ENCODE data around the gene RBM42. TPM values are rescaled to one million over a fixed set of nuclear protein-coding genes. Genes with fewer than 3 reads are reported as not detected.
"Not testable (repeated sequence)": the region's sequence is repeated elsewhere in the genome, so short reads cannot be mapped to it uniquely, and the experiment has no call there.

RBM42 gene
- total RNA-seq, 1 experiment from 2014 or later: 101 TPM

DNA sequence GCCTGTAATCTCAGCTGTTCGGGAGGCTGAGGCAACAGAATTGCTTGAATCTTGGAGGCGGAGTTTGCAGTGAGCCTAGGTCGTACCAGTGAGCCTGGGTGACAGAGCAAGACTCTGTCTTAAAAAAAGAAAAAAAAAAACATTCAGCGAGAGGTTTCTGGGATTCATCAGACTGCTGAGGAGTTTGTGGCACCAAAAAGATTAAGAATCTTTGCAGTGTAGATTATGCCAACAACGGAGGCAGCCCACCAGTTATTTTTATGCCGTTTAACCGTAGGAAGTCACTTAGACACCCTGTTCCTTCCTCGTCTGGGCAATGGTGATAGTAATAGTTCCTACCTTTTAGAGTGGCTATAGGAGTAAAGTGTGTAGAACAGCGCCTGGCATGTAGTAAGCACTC lies 21.7 kb downstream of the RBM42 start:
- DNase-seq (ENCODE audit: low read depth): no peak

DNA sequence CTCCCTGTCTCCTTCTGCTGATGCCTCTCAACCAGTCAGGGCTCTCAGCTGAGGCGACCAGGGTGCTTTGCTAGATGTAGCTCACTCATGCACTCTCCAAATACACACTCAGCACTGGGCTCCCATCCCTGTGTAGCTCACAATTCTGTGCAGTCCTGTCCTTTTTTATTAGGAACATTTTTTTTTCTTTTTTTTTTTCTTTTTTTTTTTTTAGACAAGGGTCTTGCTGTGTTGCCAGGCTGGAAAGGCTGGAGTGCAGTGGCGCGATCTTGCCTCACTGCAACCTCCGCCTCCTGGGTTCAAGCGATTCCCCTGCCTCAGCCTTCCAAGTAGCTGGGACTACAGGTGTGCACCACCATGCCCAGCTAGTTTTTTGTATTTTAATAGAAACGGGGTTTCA lies 26.0 kb downstream of the RBM42 start:
- not testable (repeated sequence) for DNase-seq (ENCODE audit: low read depth)

DNA sequence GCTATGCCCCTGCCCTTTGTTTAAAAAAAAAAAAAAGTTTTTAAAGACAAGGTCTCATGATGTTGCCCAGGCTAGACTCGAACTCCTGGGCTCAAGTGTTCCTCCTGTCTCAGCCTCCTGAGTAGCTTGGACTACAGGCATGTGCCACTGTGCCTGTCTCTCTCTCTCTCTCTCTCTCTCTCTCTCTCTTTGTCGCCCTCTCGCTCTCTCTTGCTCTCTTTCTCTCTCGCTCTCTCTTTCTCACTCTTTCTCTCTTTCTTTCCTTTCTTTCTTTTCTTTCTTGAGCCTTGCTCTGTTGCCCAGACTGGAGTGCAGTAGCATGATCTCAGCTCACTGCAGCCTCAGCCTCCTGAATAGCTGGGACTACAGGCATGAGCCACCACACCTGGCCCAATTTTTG lies 26.8 kb downstream of the RBM42 start:
- DNase-seq (ENCODE audit: low read depth): no peak

DNA sequence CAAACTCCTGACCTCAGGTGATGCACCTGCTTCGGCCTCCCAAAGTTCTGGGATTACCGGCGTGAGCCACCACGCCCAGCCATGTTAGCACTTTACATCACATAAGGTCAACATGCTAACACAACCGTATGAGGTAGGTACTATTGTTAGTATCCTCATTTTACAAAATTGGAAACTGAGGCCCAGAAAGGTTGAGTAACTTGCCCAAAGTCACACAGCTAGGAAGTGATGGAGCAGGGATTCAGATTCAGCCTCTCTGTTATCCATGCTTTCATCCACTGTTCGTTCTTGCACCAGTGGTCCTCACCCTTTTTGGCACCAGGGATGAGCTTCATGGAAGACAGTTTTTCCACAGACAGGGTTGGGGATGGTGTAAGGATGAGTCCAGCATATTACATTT lies 27.9 kb downstream of the RBM42 start:
- DNase-seq (ENCODE audit: low read depth): no peak

DNA sequence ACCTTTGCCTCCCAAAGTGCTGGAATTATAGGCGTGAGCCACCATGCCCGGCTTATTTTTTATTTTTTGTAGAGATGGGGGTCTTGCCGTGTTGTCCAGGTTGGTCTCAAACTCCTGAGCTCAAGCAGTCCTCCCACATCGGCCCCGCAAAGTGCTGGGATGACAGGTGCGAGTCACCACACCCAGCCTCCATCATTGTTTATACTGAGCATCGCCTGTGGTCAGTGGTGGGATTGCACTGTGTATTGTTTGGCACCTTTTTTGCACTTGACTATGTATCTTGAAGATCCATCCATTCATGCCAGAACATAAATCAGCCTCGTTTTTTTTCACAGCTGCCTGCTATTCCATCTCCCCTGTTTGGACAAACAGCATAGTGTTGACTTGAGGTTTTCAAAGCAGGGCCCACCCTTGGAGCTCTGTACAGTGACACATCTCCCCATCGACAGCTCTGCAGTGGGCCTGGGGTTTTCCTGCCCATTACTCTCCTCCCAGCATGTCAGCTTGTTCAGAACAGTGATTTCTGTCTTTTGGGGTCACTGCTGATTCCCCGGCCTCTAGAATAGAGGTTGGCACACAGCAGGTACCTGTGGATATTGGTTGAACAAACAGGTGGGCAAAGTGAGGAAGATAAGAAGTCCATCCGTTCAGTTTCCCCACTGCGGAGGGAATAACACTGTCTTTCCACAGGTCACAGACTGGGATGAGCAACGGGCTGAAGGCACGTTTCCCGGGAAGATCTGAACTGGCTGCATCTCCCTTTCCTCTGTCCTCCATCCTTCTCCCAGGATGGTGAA lies 29.3 kb downstream of the RBM42 start:
- DNase-seq (ENCODE audit: low read depth): peak; percentile 8

DNA sequence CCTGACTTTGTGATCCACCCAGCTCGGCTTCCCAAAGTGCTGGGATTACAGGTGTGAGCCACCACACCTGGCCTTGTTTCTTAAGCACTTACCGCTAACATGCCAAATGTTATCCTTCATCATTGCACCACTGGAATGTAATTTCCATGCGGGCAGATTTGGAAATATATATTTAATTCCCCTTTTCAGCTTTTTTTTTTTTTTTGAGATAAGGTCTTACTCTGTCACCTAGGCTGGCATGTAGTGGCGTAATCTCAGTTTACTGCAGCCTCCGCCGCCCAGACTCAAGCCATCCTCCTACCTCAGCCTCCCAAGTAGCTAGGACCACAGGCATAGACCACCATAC lies 33.1 kb downstream of the RBM42 start:
- DNase-seq (ENCODE audit: low read depth): no peak

DNA sequence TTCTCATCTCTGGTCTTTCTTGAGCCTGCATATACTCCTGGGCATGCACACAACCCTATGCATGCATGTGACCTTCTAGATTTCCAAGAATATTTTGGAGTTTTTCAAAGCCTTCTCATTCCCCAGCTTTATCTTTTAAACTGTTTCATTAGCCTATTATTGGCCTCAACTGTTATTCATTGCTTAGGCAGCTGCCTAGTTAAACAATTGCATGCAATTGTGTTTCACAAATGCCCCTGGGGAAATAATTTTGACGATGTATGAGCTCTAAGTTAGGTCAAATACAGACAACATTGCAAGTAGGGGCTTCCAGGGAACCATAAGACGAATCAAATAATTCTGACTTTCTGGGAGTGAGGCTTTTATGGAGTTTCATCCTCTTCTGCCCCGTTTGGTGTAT lies 35.1 kb downstream of the RBM42 start:
- no peak for DNase-seq (ENCODE audit: low read depth)

DNA sequence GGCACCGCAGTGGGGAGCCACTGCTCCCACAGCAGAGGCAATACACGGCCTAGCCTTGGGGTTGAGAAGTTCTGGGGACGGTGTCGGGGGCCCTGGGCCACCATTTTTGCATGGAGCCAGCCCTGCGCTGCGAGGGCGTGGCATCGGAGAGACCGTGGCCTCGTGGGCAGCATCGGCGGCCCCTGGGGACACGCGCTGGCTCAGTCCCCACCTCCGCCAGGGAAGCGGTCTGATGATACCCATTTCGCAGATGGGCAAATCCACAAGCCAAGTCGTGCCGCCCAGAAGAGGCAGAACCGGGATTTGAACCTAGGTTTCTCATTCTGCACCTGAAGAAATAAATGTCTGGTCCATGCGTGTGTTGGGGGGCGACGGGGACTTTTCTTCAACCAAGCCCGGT lies 36.3 kb downstream of the RBM42 start:
- DNase-seq (ENCODE audit: low read depth): no peak

DNA sequence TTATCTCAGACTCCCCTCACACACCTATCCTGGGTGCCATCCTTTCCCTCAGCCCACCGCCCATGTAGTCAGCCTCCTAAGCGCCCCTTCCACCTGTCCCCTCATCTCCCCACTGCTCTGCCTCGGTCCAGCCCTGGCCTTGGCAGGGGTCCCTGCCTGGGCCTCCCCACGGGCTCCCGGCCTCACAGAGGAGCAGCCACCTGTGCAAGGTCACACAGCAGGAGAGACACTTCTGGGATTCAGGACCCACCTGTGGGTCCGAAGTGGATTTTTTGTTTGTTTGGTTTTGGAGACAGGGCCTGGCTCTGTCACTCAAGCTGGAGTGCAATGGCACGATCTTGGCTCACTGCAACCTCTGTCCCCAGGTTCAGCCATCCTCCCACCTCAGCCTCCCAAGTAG lies 36.8 kb downstream of the RBM42 start:
- no peak for DNase-seq (ENCODE audit: low read depth)

DNA sequence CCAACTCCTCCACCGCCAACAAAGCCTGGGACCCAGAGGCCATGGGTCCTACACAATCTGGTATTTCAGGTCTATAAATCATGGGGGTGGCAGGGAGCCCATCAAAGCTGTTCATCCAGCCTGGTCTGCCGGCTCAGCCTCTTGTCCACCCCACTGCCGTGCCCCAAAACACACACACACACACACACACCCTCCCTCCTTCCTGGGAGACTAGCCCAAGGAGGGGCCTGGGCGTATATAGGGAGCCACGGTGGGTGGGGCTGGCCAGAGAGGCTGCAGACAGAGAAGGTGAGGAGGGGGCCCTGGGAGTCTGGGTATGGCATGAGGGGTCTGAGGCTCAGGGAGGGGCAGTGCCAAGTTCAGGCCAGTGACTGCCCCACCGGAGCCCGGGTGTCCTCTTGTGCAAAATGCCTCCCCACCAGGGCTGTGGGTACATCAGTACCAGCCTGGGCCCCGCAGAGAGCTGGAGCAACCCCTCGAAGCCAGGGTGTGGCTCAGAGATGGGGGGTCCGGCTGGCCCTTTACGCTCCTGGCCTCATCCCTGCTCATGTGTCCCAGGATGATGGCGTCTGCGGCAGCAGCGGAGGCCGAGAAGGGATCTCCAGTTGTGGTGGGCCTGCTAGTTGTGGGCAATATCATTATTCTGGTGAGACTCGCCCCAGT lies 37.5 kb downstream of the RBM42 start, which contains the start of gene UPK1A:
Gene UPK1A, plus strand, starts transcription at position 267 of the 663 bp plus-strand sequence. Its CDS starts 296 bp downstream, at position 563.
- no peak for DNase-seq (ENCODE audit: low read depth)

DNA sequence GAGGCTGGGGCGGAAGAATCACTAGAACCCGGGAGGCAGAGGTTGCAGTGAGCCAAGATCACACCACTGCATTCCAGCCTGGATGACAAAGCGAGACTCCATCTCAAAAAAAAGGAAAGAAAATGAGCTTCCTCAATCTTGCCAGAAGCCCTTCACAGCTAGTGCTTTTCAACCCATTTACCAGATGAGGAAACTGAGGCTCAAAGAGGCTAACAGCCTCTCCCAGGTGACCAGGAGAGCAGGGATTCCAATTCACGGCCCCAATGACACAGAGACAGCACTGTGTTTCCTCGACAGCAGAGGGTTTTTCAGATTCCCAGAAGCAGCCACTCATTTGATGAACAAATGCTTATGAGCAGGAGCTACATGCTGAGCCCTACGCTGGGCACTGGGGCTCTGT lies 40.7 kb downstream of the RBM42 start:
- DNase-seq (ENCODE audit: low read depth): no peak

DNA sequence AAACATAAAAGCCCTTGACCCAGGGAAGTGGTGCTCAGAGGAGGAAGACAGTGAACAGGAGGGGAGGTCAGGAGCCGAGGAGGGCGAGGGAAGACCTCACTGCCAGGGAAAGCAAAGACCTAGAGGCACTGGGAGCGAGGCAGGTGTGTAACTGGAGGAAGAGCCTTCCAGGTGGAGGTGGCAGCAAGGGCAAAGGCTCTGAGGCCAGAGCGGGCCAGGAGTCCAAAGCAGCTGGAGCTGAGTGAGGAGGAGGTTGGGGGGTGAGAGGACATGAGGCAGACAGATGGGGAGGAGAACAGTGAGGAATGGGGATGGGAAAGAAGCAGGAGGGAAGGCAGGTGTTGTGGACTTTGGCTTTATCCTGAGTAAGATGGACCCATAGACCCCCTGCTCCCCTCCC lies 41.1 kb downstream of the RBM42 start:
- no peak for DNase-seq (ENCODE audit: low read depth)

DNA sequence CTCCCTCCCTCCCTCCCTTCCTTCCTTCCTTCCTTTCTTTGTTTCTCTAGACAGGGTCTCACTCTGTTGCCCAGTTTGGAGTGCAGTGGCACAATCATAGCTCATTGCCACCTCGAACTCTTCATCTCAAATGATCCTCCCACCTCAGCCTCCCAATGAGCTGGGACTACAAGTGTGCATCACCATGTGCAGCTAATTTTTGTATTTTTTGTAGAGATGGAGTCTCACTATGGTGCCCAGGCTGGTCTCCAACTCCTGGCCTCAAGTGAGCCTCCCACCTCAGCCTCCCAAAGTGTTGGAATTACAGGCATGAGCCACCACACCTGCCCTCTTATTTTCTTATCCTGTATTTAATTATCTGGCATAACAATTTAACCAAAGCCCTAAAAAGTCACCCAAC lies 41.9 kb downstream of the RBM42 start:
- no peak for DNase-seq (ENCODE audit: low read depth)

DNA sequence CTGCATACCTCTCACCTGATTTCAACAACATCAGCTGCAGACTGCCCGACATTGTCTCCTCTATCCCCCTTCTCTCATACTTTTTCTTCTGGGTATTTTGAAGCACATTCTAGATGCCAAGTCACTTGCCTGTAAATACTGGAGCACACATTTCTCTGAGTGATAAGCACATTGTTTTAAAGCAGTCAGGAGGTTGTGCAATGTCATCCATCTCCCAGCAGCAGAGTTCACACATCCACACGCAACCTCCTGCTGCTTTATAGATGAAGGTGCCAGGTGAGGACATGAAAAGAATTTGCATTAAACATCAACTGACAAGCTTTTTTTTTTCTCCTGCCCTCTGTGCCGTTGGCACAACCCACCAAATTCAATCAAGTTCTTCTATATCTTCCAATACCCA lies 43.0 kb downstream of the RBM42 start:
- no peak for DNase-seq (ENCODE audit: low read depth)

DNA sequence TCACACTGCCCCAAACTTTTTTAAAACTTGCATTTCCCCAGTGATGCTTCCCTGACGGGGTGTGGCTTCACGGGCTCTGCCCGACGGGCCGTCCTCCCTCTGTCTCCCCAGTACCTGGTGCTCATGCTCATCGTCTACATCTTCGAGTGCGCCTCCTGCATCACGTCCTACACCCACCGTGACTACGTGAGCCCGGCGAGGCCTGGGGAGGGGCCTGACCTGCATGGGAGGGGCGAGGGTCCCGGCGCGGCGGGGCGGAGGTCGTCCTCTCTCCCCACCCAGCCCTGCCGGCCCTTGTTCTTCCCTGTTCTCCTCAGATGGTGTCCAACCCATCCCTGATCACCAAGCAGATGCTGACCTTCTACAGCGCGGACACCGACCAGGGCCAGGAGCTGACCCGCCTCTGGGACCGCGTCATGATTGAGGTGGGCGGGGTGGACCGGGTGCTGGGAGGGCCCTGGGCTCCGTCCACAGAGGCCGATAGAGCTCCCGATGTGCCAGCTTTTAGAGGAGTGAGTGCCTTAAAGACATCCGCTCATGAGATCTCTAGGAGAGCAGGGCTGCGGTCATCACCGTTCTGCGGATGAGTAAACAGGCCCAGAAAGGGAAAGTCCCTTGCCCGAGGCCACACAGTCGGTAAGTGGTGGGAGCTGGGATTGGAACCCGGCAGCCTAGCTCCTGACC lies 44.4 kb downstream of the RBM42 start:
- peak; percentile 46 for DNase-seq (ENCODE audit: low read depth)

DNA sequence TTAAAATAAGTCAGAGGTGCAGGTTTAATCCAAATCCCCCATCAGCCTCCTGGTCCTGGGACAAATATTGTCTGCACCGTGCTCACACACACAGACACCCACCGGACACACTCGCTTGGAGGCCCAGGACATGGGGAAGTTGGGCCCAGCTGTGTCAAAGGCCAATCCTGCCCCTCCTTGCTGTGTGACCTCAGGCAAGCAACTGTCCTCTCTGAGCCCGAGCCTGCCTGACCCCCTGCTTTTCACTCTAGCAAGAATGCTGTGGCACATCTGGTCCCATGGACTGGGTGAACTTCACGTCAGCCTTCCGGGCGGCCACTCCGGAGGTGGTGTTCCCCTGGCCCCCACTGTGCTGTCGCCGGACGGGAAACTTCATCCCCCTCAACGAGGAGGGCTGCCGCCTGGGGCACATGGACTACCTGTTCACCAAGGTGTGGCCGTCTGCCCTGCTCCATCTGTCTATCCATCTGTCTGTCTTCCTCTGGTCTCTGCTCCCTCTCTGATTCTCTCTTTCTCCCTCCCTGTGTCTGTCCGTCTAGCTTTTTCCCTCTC lies 46.8 kb downstream of the RBM42 start:
- DNase-seq (ENCODE audit: low read depth): no peak

Other genes with a start within 250 kb of the RBM42 start
- not detected in 2 replicates for gene FFAR2, start 180.8 kb upstream of the RBM42 start, total RNA-seq (2014; rRNA removed)
- gene KRTDAP, start 138.6 kb upstream of the RBM42 start, total RNA-seq (2014; rRNA removed): not detected in 2 replicates
- 0.29 and 1.1 TPM in 2 replicates for gene DMKN, start 115.4 kb upstream of the RBM42 start, total RNA-seq (2014; rRNA removed)
- 0.77 TPM in 1 of 2 replicates, not detected in the other for gene SBSN, start 100.7 kb upstream of the RBM42 start, total RNA-seq (2014; rRNA removed)
- not detected in 2 replicates for gene GAPDHS, start 95.6 kb upstream of the RBM42 start, total RNA-seq (2014; rRNA removed)
- 106 and 114 TPM in 2 replicates for gene TMEM147, start 83.4 kb upstream of the RBM42 start, total RNA-seq (2014; rRNA removed)
- gene ATP4A, start 65.4 kb upstream of the RBM42 start, total RNA-seq (2014; rRNA removed): not detected in 2 replicates
- gene PMIS2, start 42.9 kb upstream of the RBM42 start, total RNA-seq (2014; rRNA removed): not detected in 2 replicates
- 17.4 and 21.0 TPM in 2 replicates for gene HAUS5, start 16.3 kb upstream of the RBM42 start, total RNA-seq (2014; rRNA removed)
- 0.46 and 1.5 TPM in 2 replicates for gene ETV2, start 12.7 kb downstream of the RBM42 start, total RNA-seq (2014; rRNA removed)
- gene COX6B1, start 19.3 kb downstream of the RBM42 start, total RNA-seq (2014; rRNA removed): 383 and 482 TPM in 2 replicates
- 0.17 TPM in 1 of 2 replicates, not detected in the other for gene UPK1A, start 37.5 kb downstream of the RBM42 start, total RNA-seq (2014; rRNA removed)
- gene ZBTB32, start 75.5 kb downstream of the RBM42 start, total RNA-seq (2014; rRNA removed): not detected in 2 replicates
- gene KMT2B, start 89.0 kb downstream of the RBM42 start, total RNA-seq (2014; rRNA removed): 9.8 and 10.8 TPM in 2 replicates
- gene IGFLR1, start 113.4 kb downstream of the RBM42 start, total RNA-seq (2014; rRNA removed): 5.1 and 11.7 TPM in 2 replicates
- gene U2AF1L4, start 116.4 kb downstream of the RBM42 start, total RNA-seq (2014; rRNA removed): 12.2 and 12.4 TPM in 2 replicates
- gene PSENEN, start 116.6 kb downstream of the RBM42 start, total RNA-seq (2014; rRNA removed): 35.2 and 35.6 TPM in 2 replicates
- gene LIN37, start 119.5 kb downstream of the RBM42 start, total RNA-seq (2014; rRNA removed): 16.9 and 18.7 TPM in 2 replicates
- 0.29 TPM in 1 of 2 replicates, not detected in the other for gene HSPB6, start 128.0 kb downstream of the RBM42 start, total RNA-seq (2014; rRNA removed)
- 7.2 and 8.2 TPM in 2 replicates for gene PROSER3, start 129.1 kb downstream of the RBM42 start, total RNA-seq (2014; rRNA removed)
- gene ARHGAP33, start 146.5 kb downstream of the RBM42 start, total RNA-seq (2014; rRNA removed): 6.4 and 6.6 TPM in 2 replicates
- gene PRODH2, start 183.8 kb downstream of the RBM42 start, total RNA-seq (2014; rRNA removed): not detected in 2 replicates
- gene NPHS1, start 223.5 kb downstream of the RBM42 start, total RNA-seq (2014; rRNA removed): not detected in 2 replicates
- gene KIRREL2, start 227.9 kb downstream of the RBM42 start, total RNA-seq (2014; rRNA removed): not detected in 2 replicates
- 38.3 and 47.1 TPM in 2 replicates for gene APLP1, start 239.5 kb downstream of the RBM42 start, total RNA-seq (2014; rRNA removed)

All from LHCN-M2 (cell line).